Panc1 (cell line): ENCODE data around the gene ABCD3. TPM values are rescaled to one million over a fixed set of nuclear protein-coding genes. Genes with fewer than 3 reads are reported as not detected.

Experiments used
- ATAC-seq: fragments of 200-7000 bp; cut with Tn5 transposase; 2 replicates; pipeline ENCODE4 v1.9.1; 2020; ENCODE audit warnings: mild to moderate bottlenecking, moderate library complexity
- BruUV-seq: library from RNA; stranded (reverse); fragments of 400-500 nt; replicated peaks from 2 replicates; lab custom pipeline; 2021; lab: Mats Ljungman, UMichigan
- CTCF ChIA-PET: fragments of 300-600 bp; sonication (Branson Sonifier 250); formaldehyde crosslinking; loops from one replicate; lab custom pipeline; 2022; ENCODE audit warnings: antibody characterized with exemption; lab: Charles Lee
- POLR2A ChIA-PET: fragments of 300-600 bp; sonication (Branson Sonifier 250); formaldehyde crosslinking; loops from one replicate; lab custom pipeline; 2022; ENCODE audit warnings: antibody characterized with exemption; lab: Charles Lee
- DNase-seq: peaks from one replicate; pipeline ENCODE4 v3.0.0-alpha.2; 2010; ENCODE audit warnings: low read depth, low spot score
- H3K27ac ChIP-seq: 2 replicates; pipeline ENCODE4 v1.5.1; 2011; ENCODE audit warnings: mild to moderate bottlenecking, low read length, inconsistent platforms
- H3K27me3 ChIP-seq: fragments of 200-500 bp; sonication (Bioruptor generic); 2 replicates; pipeline ENCODE4 v1.6.0; 2014; ENCODE audit warnings: low read length, inconsistent platforms; ENCODE audit not compliant: control insufficient read depth, insufficient read depth
- H3K36me3 ChIP-seq: fragments of 200-500 bp; sonication (Bioruptor generic); 2 replicates; pipeline ENCODE4 v1.5.1; 2014; ENCODE audit warnings: inconsistent platforms, mild to moderate bottlenecking, low read length, moderate library complexity; ENCODE audit not compliant: control insufficient read depth, insufficient read depth
- H3K4me1 ChIP-seq: 2 replicates; pipeline ENCODE4 v1.5.1; 2011; ENCODE audit warnings: inconsistent platforms, mild to moderate bottlenecking, low read length, moderate library complexity; ENCODE audit not compliant: control insufficient read depth, insufficient read depth
- H3K4me3 ChIP-seq, 2 experiments: 2 replicates each; pipeline ENCODE4 v1.5.1; 2011 to 2012; ENCODE audit warnings: low read depth in 2 of 2, low read length in 2 of 2, mild to moderate bottlenecking in 2 of 2, inconsistent platforms in 1 of 2, moderate library complexity in 1 of 2
- H3K9me3 ChIP-seq: fragments of 200-500 bp; sonication (Bioruptor generic); 2 replicates; pipeline ENCODE4 v1.5.1; 2014; ENCODE audit warnings: low read depth, mild to moderate bottlenecking, inconsistent platforms, low read length, moderate library complexity; ENCODE audit not compliant: control insufficient read depth, insufficient read depth
- POLR2AphosphoS5 ChIP-seq: IDR thresholded peaks from 2 replicates; pipeline ENCODE4 v1.6.1; 2012; ENCODE audit warnings: mild to moderate bottlenecking, low read depth, low read length, moderate library complexity
- REST ChIP-seq, 2 experiments: IDR thresholded peaks; 2 replicates each; pipeline ENCODE4 v1.6.1; 2011 to 2012; ENCODE audit warnings: low read depth in 2 of 2, control low read depth in 1 of 2, low read length in 1 of 2, mild to moderate bottlenecking in 1 of 2, moderate library complexity in 1 of 2; ENCODE audit not compliant: insufficient read depth in 1 of 2
- SIN3A ChIP-seq: IDR thresholded peaks from 2 replicates; pipeline ENCODE4 v1.6.1; 2012; ENCODE audit warnings: low read depth, mild to moderate bottlenecking, low read length, moderate library complexity, borderline replicate concordance; ENCODE audit not compliant: insufficient read depth
- TCF7L2 ChIP-seq: IDR thresholded peaks from 2 replicates; pipeline ENCODE4 v1.6.1; 2011; ENCODE audit warnings: mild to moderate bottlenecking, low read depth, low read length, inconsistent platforms
- in situ Hi-C: cut with HindIII; loops from 2 replicates; pipeline ENCODE4 v1.10.0; 2016; ENCODE audit warnings: low sequenced_read_pairs, low pct_unique_long_range_greater_than_20kb
- intact Hi-C: fragments of 100-400 bp; cut with micrococcal nuclease; formaldehyde crosslinking; loops from one replicate; pipeline ENCODE4 v1.10.0; 2022; ENCODE audit not compliant: unreplicated experiment
- total RNA-seq: library from RNA; stranded (reverse); gene quantifications from one replicate; pipeline ENCODE4 v1.2.1, GENCODE V29; 2021; ENCODE audit not compliant: unreplicated experiment
- TF ChIP-seq, protein P1 (sequence below): fragments of 450-650 bp; IDR thresholded peaks from 2 replicates; pipeline ENCODE4 v1.5.1; 2017; ENCODE audit warnings: mild to moderate bottlenecking

The ABCD3 gene
- total RNA-seq, 1 experiment from 2014 or later, result 40.5 TPM

DNA sequence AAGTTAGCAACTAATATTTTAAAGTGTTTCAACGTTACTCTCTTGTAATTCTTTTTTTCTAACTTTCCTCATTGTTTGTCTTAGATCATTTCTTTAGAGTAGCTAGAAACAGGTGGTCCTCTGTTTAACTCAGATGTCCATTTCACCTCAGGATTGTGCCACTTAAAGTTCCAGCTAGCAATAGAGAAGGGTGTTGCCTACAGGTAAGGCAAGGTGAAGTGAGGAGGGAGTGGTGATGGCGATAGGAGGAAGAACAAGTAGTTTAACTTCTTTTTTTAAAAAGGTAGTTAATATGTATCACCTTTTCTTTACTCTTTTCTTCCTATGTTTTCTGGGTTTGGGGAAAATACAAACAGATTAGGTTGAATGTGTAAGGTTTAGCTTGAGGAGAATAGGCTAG is 44.4 kb downstream of the ABCD3 start:
- Histone ChIP-seq H3K4me3 (no peak overlapping the region), H3K27ac (no peak overlapping the region; the same call in 1 of the 2 replicates), H3K9me3 (no peaks in the 10 kb centered on the region), H3K4me1 (no peaks in the 10 kb centered on the region; the same call in 1 of the 2 replicates), H3K36me3 (no peaks in the 10 kb centered on the region), H3K27me3 (no peaks in the 10 kb centered on the region)
- in situ Hi-C loops, result no loop called here
- intact Hi-C loops, result loop anchor here (10.0 kb wide), 1 partner anchor 108 kb away; no protein-coding TSS in a partner anchor
- CTCF ChIA-PET, result interaction anchor here (2.3 kb wide), 1 partner anchor 127 kb away, joined by 15 read pairs; no protein-coding TSS in a partner anchor
- POLR2A ChIA-PET, result no interaction called here
- DNase-seq, result no peak
- TF ChIP-seq TCF7L2, result no peak
- no peak for ATAC-seq
- no TSS peak for BruUV-seq

DNA sequence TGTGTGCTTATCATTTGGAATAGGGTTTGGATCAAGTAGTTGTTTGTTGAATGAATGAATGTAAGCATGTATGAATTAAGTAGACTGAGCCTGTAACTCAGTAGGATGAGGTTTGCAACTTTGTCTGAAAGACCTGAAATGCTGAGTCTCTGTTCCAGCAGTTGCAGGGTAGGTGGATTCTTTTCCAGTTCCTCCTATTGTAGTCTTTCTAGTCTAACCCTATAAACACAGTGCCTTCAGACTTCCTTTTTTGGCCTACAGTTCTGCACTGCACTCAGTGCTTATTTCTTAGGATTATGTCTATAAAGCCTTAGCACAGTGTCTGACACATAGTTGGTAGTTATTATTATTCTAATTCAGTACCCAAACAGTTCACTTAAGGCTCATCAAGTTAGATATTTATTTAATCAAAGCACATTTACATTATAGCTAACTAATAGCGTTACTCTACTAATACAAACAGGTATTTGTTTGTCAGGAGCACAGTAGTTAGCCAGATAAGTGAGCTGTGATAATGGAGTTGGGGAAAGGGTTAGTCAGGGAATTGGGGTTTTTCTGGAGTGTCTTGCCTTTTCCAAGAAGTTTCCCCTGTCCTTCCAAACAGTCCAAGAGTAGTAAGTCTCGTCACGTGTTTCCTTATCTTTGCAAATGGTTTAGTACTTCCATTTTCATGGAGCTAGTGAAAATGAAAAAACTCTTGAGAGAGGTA is 45.0 kb downstream of the ABCD3 start:
- TF ChIP-seq SIN3A (no peak), REST (IDR thresholded peaks at IDR 0.05; ENCODE audit: insufficient read depth in 1 of 2, low read depth in 2 of 2, low read length in 1 of 2) (no peak), TCF7L2 (no peak), POLR2AphosphoS5 (no peak)
- TF ChIP-seq, protein P1, sequence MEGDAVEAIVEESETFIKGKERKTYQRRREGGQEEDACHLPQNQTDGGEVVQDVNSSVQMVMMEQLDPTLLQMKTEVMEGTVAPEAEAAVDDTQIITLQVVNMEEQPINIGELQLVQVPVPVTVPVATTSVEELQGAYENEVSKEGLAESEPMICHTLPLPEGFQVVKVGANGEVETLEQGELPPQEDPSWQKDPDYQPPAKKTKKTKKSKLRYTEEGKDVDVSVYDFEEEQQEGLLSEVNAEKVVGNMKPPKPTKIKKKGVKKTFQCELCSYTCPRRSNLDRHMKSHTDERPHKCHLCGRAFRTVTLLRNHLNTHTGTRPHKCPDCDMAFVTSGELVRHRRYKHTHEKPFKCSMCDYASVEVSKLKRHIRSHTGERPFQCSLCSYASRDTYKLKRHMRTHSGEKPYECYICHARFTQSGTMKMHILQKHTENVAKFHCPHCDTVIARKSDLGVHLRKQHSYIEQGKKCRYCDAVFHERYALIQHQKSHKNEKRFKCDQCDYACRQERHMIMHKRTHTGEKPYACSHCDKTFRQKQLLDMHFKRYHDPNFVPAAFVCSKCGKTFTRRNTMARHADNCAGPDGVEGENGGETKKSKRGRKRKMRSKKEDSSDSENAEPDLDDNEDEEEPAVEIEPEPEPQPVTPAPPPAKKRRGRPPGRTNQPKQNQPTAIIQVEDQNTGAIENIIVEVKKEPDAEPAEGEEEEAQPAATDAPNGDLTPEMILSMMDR, result no peak
- Histone ChIP-seq H3K36me3 (no peaks in the 10 kb centered on the region), H3K27ac (no peak overlapping the region), H3K27me3 (no peaks in the 10 kb centered on the region), H3K4me1 (no peaks in the 10 kb centered on the region; the same call in 1 of the 2 replicates), H3K9me3 (no peaks in the 10 kb centered on the region), H3K4me3 (no peak overlapping the region)
- peak; percentile 26; the same call in 1 of the 2 replicates for ATAC-seq
- intact Hi-C loops, result loop anchor here (10.0 kb wide), 1 partner anchor 108 kb away; no protein-coding TSS in a partner anchor
- POLR2A ChIA-PET, result no interaction called here
- no peak for DNase-seq
- CTCF ChIA-PET, result interaction anchor here (0.5 to 2.3 kb wide), 3 partner anchors 35 to 127 kb away, joined by 3 to 15 read pairs (median 4); no protein-coding TSS in a partner anchor
- in situ Hi-C loops, result no loop called here
- TSS peak; percentile 34 for BruUV-seq
